Liver (tissue), 9 donors: ENCODE data around the gene PFKFB4. TPM values are rescaled to one million over a fixed set of nuclear protein-coding genes. Genes with fewer than 3 reads are reported as not detected.

Experiments used
- DNase-seq: peaks from one replicate; pipeline ENCODE4 v3.0.0-alpha.2; 2017; ENCODE audit warnings: low spot score
- H3K27ac ChIP-seq, 2 donors: one replicate each; pipeline ENCODE4 v1.7.0; 2013; ENCODE audit warnings: inconsistent platforms in 2 of 2, low read length in 2 of 2, control low read depth in 1 of 2, low read depth in 1 of 2, mild to moderate bottlenecking in 1 of 2
- H3K27me3 ChIP-seq, 4 donors: one replicate each; pipeline versions ENCODE4 v1.6.1 to v1.7.0; 2013; ENCODE audit warnings: low read length in 3 of 4, inconsistent platforms in 1 of 4, mild to moderate bottlenecking in 1 of 4, moderate library complexity in 1 of 4; ENCODE audit not compliant: control insufficient read depth in 4 of 4, insufficient read depth in 4 of 4
- H3K36me3 ChIP-seq, 4 donors: one replicate each; pipeline versions ENCODE4 v1.6.1 to v1.7.0; 2013; ENCODE audit warnings: low read length in 3 of 4, mild to moderate bottlenecking in 3 of 4, low read depth in 1 of 4, moderate library complexity in 1 of 4; ENCODE audit not compliant: control insufficient read depth in 4 of 4, insufficient read depth in 3 of 4
- H3K4me1 ChIP-seq, 4 donors: one replicate each; pipeline versions ENCODE4 v1.6.1 to v1.7.0; 2013; ENCODE audit warnings: low read length in 3 of 4, mild to moderate bottlenecking in 3 of 4, moderate library complexity in 1 of 4; ENCODE audit not compliant: control insufficient read depth in 4 of 4, insufficient read depth in 4 of 4
- H3K4me3 ChIP-seq, 3 donors: one replicate each; pipeline versions ENCODE4 v1.6.1 to v1.7.0; 2013; ENCODE audit warnings: low read length in 3 of 3, control low read depth in 1 of 3, low read depth in 1 of 3, mild to moderate bottlenecking in 1 of 3
- H3K9ac ChIP-seq, 2 donors: one replicate each; pipeline ENCODE4 v1.7.0; 2013; ENCODE audit warnings: low read length in 2 of 2, mild to moderate bottlenecking in 2 of 2, moderate library complexity in 2 of 2, control low read depth in 1 of 2, low read depth in 1 of 2
- H3K9me3 ChIP-seq, 4 donors: one replicate each; pipeline versions ENCODE4 v1.6.1 to v1.7.0; 2013; ENCODE audit warnings: low read length in 3 of 4; ENCODE audit not compliant: control insufficient read depth in 4 of 4
- CTCF ChIP-seq: fragments of 150-350 bp; IDR thresholded peaks from 2 replicates; pipeline ENCODE4 v1.5.1; 2017; ENCODE audit warnings: improper control_type of control experiment, low read depth, low read length; ENCODE audit not compliant: missing input control
- EGR1 ChIP-seq, 2 donors: IDR thresholded peaks; 2 replicates each; pipeline ENCODE4 v1.6.1; 2016 to 2018; ENCODE audit warnings: antibody characterized with exemption in 2 of 2, low read depth in 2 of 2
- FOXA1 ChIP-seq: IDR thresholded peaks from 2 replicates; pipeline ENCODE4 v1.6.1; 2016; ENCODE audit warnings: antibody characterized with exemption
- FOXA2 ChIP-seq: IDR thresholded peaks from 2 replicates; pipeline ENCODE4 v1.6.1; 2016; ENCODE audit warnings: antibody characterized with exemption
- GABPA ChIP-seq, 2 donors: IDR thresholded peaks in 1 of 2; conservative IDR thresholded peaks in 1 of 2; 2 replicates each; pipeline ENCODE4 v1.6.1; 2016; ENCODE audit warnings: antibody characterized with exemption in 2 of 2, mild to moderate bottlenecking in 1 of 2, moderate library complexity in 1 of 2
- HNF4A ChIP-seq, 2 donors: conservative IDR thresholded peaks; 2 replicates each; pipeline ENCODE4 v1.6.1; 2016; ENCODE audit warnings: antibody characterized with exemption in 2 of 2, mild to moderate bottlenecking in 2 of 2
- HNF4G ChIP-seq: IDR thresholded peaks from 2 replicates; pipeline ENCODE4 v1.6.1; 2016; ENCODE audit warnings: antibody characterized with exemption
- JUND ChIP-seq, 2 donors: IDR thresholded peaks; 2 replicates each; pipeline ENCODE4 v1.6.1; 2016; ENCODE audit warnings: antibody characterized with exemption in 2 of 2
- MAX ChIP-seq: IDR thresholded peaks from 2 replicates; pipeline ENCODE4 v1.6.1; 2016; ENCODE audit warnings: antibody characterized with exemption
- NR2F2 ChIP-seq: IDR thresholded peaks from 2 replicates; pipeline ENCODE4 v1.6.1; 2016; ENCODE audit warnings: antibody characterized with exemption
- RAD21 ChIP-seq, 2 donors: IDR thresholded peaks; 2 replicates each; pipeline ENCODE4 v1.6.1; 2016; ENCODE audit warnings: antibody characterized with exemption in 2 of 2, mild to moderate bottlenecking in 2 of 2
- RXRA ChIP-seq, 2 donors: IDR thresholded peaks; 2 replicates each; pipeline ENCODE4 v1.6.1; 2017 to 2018; ENCODE audit warnings: antibody characterized with exemption in 2 of 2, mild to moderate bottlenecking in 1 of 2
- SP1 ChIP-seq: IDR thresholded peaks from 2 replicates; pipeline ENCODE4 v1.6.1; 2018; ENCODE audit warnings: antibody characterized with exemption, mild to moderate bottlenecking
- TAF1 ChIP-seq: conservative IDR thresholded peaks from 2 replicates; pipeline ENCODE4 v1.6.1; 2016; ENCODE audit warnings: antibody characterized with exemption, mild to moderate bottlenecking
- YY1 ChIP-seq: IDR thresholded peaks from 2 replicates; pipeline ENCODE4 v1.6.1; 2016; ENCODE audit warnings: antibody characterized with exemption, mild to moderate bottlenecking
- ZBTB33 ChIP-seq: IDR thresholded peaks from 2 replicates; pipeline ENCODE4 v1.6.1; 2016; ENCODE audit warnings: antibody characterized with exemption
- WGBS: extraction: QIAGEN DNeasy Blood & Tissue Kit; methylation state at CpG from one replicate; pipeline ENCODE4 v1.1.7; 2013; 5-methylcytosine and 5-hydroxymethylcytosine counted together
- polyA plus RNA-seq, 2 donors: library from polyadenylated mRNA; stranded (reverse) in 1 of 2; unstranded in 1 of 2; fragments of 200-250 nt in 1 of 2; fragments of >200 nt in 1 of 2; fragmentation: Nextera tagmentation in 1 of 2; extraction: Ambion mirVana in 1 of 2; gene quantifications; one replicate each; pipeline versions ENCODE4 v1.2.1 to v1.2.3, GENCODE V29; 2013 to 2015
- total RNA-seq, 2 donors: library from RNA; depleted of rRNA; stranded (reverse); fragments of >200 nt; gene quantifications; one replicate each; pipeline ENCODE4 v1.2.3, GENCODE V29; 2014
- TF ChIP-seq, protein P1 (sequence below): IDR thresholded peaks from 2 replicates; pipeline ENCODE4 v1.6.1; 2016; ENCODE audit warnings: antibody characterized with exemption
- TF ChIP-seq, protein P2 (sequence below): IDR thresholded peaks from 2 replicates; pipeline ENCODE4 v1.6.1; 2016; ENCODE audit warnings: antibody characterized with exemption, mild to moderate bottlenecking
- donor health status: healthy.
- donor health status: healthy.
- donor health status: healthy.
- donor health status: healthy.
- donor health status: healthy.

The PFKFB4 gene
- total and polyA plus RNA-seq, 4 donors: 0.46 to 5.3 (median 1.7) TPM

GRCh38 chr3:48476426-48477053, 80.1 kb downstream of the PFKFB4 start:
- no peak overlapping the region for H3K9ac ChIP-seq
- H3K9me3 ChIP-seq: no peaks in the 10 kb centered on the region
- no peak for DNase-seq
- TF ChIP-seq, protein P1, sequence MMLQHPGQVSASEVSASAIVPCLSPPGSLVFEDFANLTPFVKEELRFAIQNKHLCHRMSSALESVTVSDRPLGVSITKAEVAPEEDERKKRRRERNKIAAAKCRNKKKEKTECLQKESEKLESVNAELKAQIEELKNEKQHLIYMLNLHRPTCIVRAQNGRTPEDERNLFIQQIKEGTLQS: no peak
- TF ChIP-seq RXRA (IDR thresholded peaks at IDR 0.05) (no peak), YY1 (no peak), NR2F2 (no peak), JUND (IDR thresholded peaks at IDR 0.05) (no peak), GABPA (IDR thresholded peaks at IDR 0.05 in 1 of 2, conservative IDR thresholded peaks at IDR 0.05 in 1 of 2) (no peak), FOXA1 (no peak), ZBTB33 (no peak), HNF4G (no peak), CTCF (no peak), TAF1 (no peak), MAX (no peak), SP1 (no peak), HNF4A (conservative IDR thresholded peaks at IDR 0.05) (no peak), EGR1 (IDR thresholded peaks at IDR 0.05; ENCODE audit: low read depth in 2 of 2) (no peak), FOXA2 (no peak), RAD21 (IDR thresholded peaks at IDR 0.05) (no peak)
- TF ChIP-seq, protein P2, sequence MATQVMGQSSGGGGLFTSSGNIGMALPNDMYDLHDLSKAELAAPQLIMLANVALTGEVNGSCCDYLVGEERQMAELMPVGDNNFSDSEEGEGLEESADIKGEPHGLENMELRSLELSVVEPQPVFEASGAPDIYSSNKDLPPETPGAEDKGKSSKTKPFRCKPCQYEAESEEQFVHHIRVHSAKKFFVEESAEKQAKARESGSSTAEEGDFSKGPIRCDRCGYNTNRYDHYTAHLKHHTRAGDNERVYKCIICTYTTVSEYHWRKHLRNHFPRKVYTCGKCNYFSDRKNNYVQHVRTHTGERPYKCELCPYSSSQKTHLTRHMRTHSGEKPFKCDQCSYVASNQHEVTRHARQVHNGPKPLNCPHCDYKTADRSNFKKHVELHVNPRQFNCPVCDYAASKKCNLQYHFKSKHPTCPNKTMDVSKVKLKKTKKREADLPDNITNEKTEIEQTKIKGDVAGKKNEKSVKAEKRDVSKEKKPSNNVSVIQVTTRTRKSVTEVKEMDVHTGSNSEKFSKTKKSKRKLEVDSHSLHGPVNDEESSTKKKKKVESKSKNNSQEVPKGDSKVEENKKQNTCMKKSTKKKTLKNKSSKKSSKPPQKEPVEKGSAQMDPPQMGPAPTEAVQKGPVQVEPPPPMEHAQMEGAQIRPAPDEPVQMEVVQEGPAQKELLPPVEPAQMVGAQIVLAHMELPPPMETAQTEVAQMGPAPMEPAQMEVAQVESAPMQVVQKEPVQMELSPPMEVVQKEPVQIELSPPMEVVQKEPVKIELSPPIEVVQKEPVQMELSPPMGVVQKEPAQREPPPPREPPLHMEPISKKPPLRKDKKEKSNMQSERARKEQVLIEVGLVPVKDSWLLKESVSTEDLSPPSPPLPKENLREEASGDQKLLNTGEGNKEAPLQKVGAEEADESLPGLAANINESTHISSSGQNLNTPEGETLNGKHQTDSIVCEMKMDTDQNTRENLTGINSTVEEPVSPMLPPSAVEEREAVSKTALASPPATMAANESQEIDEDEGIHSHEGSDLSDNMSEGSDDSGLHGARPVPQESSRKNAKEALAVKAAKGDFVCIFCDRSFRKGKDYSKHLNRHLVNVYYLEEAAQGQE: no peak
- H3K4me3 ChIP-seq: no peak overlapping the region
- 94% methylated on average over 9 of the region's 9 CpGs for WGBS
- H3K36me3 ChIP-seq: no peaks in the 10 kb centered on the region
- H3K27ac ChIP-seq: no peak overlapping the region
- no peaks in the 10 kb centered on the region for H3K27me3 ChIP-seq
- H3K4me1 ChIP-seq: peaks cover 5 to 12% (median 9%) of the 10 kb centered on the region in 4 donors
